ENCODE data around the gene POLD2.

Gene POLD2

GRCh38 chr7:44167920-44168319, 44.6 kb upstream of the POLD2 start:
- no peak for TF ChIP-seq CTCF (IDR thresholded peaks at IDR 0.05; ENCODE audit: insufficient read depth, low read length, poor library complexity, severe bottlenecking)
- Histone ChIP-seq H3K9ac (ENCODE audit: low read length) (no peak overlapping the region), H3K36me3 (ENCODE audit: low read length) (no peaks in the 10 kb centered on the region), H3K79me2 (ENCODE audit: insufficient read depth, low read length) (no peaks in the 10 kb centered on the region), H3K27me3 (ENCODE audit: low read length) (0 out of 2 replicates have a peak, but pooled peaks cover under 1% of the 10 kb centered on the region), H4K20me1 (ENCODE audit: low read depth, low read length) (no peaks in the 10 kb centered on the region), H3F3A (ENCODE audit: insufficient read depth) (no peaks in the 10 kb centered on the region), H3K9me3 (ENCODE audit: insufficient read depth, low read length) (no peaks in the 10 kb centered on the region), H2AFZ (ENCODE audit: low read depth, low read length, severe bottlenecking) (no peak overlapping the region), H3K9me2 (replicated peaks; ENCODE audit: insufficient read depth, low read length) (no peaks in the 10 kb centered on the region), H3K4me3 (ENCODE audit: insufficient read depth, low read length, poor library complexity, severe bottlenecking) (no peak overlapping the region), H3K4me2 (ENCODE audit: low read depth, low read length, poor library complexity, severe bottlenecking) (no peak overlapping the region), H3K27ac (ENCODE audit: low read depth, low read length) (no peak overlapping the region)

- Histone ChIP-seq H3K9ac (ENCODE audit: low read length) (no peak overlapping the region), H3K27ac (ENCODE audit: low read depth, low read length) (no peak overlapping the region), H4K20me1 (ENCODE audit: low read depth, low read length) (no peaks in the 10 kb centered on the region), H3K9me3 (ENCODE audit: insufficient read depth, low read length) (no peaks in the 10 kb centered on the region), H3K4me3 (ENCODE audit: insufficient read depth, low read length, poor library complexity, severe bottlenecking) (no peak overlapping the region), H3K9me2 (replicated peaks; ENCODE audit: insufficient read depth, low read length) (no peaks in the 10 kb centered on the region), H2AFZ (ENCODE audit: low read depth, low read length, severe bottlenecking) (no peak overlapping the region), H3K36me3 (ENCODE audit: low read length) (no peaks in the 10 kb centered on the region), H3F3A (ENCODE audit: insufficient read depth) (no peaks in the 10 kb centered on the region), H3K4me2 (ENCODE audit: low read depth, low read length, poor library complexity, severe bottlenecking) (no peak overlapping the region), H3K27me3 (ENCODE audit: low read length) (no peaks in the 10 kb centered on the region), H3K79me2 (ENCODE audit: insufficient read depth, low read length) (no peaks in the 10 kb centered on the region)
- TF ChIP-seq EZH2phosphoT487 (conservative IDR thresholded peaks at IDR 0.05; ENCODE audit: low read length) (no peak), CTCF (IDR thresholded peaks at IDR 0.05; ENCODE audit: insufficient read depth, low read length, poor library complexity, severe bottlenecking) (no peak)
Observed at GRCh38 chr7:44163591-44163990, 40.2 kb upstream of the POLD2 start.

- no peak for TF ChIP-seq CTCF (IDR thresholded peaks at IDR 0.05; ENCODE audit: insufficient read depth, low read length, poor library complexity, severe bottlenecking)
- no peak overlapping the region for H3K9ac ChIP-seq (ENCODE audit: low read length)
- H3K9me2 ChIP-seq (replicated peaks; ENCODE audit: insufficient read depth, low read length), result no peaks in the 10 kb centered on the region
- no peak overlapping the region for H3K4me3 ChIP-seq (ENCODE audit: insufficient read depth, low read length, poor library complexity, severe bottlenecking)
- no peaks in the 10 kb centered on the region for H3K36me3 ChIP-seq (ENCODE audit: low read length)
- no peak overlapping the region for H3K27ac ChIP-seq (ENCODE audit: low read depth, low read length)
- no peaks in the 10 kb centered on the region for H4K20me1 ChIP-seq (ENCODE audit: low read depth, low read length)
- H3K27me3 ChIP-seq (ENCODE audit: low read length), result no peaks in the 10 kb centered on the region
- H3K79me2 ChIP-seq (ENCODE audit: insufficient read depth, low read length), result no peaks in the 10 kb centered on the region
- no peak overlapping the region for H2AFZ ChIP-seq (ENCODE audit: low read depth, low read length, severe bottlenecking)
- H3K9me3 ChIP-seq (ENCODE audit: insufficient read depth, low read length), result no peaks in the 10 kb centered on the region
- H3F3A ChIP-seq (ENCODE audit: insufficient read depth), result no peaks in the 10 kb centered on the region
- no peak overlapping the region for H3K4me2 ChIP-seq (ENCODE audit: low read depth, low read length, poor library complexity, severe bottlenecking)
Observed at GRCh38 chr7:44162785-44163395, 39.5 kb upstream of the POLD2 start.

All from SU-DHL-6 (cell line).